ENCODE results near the gene MIA3.
"Not testable (repeated sequence)": the region's sequence is repeated elsewhere in the genome, so short reads cannot be mapped to it uniquely, and the experiment has no call there.

The MIA3 gene

DNA sequence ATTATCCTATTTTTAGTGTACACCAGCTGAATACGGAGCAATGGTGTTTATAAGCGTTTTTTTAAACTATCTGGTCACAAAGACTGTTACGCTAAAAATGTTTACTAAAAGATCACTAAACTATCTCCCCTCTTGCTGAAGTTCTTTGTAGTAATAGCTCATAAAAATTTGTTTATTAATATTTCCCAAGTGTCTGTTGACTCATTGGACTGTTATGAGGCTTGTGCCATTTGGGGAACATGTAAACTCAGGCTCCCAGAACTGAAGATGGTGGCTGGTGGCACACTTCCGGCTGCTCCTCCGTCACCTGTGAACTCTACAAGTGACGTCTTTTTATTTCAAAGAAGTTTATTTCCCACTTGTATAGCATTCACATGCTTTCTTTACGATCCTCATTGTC is 48.1 kb downstream of the MIA3 start:
- no peak for DNase-seq

DNA sequence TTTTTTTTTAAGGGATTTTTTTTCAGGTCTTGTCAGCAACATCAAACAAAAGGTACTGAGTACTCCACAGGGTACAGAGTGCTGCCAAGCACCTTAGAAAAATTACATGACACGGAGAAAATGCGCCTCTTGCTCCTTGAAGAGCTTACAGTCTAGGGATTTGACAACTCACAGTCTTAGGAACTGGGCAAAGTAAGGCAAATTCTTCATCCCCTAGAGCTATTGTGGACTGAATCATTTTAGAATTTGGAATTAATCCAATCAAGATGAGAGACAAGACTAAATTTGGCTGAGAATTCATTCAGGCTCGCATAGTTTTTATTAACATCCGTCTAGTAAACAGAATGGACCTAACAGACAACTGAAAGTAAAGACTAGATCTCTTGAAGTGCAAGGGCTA is 50.3 kb downstream of the MIA3 start:
- not testable (repeated sequence) for DNase-seq

DNA sequence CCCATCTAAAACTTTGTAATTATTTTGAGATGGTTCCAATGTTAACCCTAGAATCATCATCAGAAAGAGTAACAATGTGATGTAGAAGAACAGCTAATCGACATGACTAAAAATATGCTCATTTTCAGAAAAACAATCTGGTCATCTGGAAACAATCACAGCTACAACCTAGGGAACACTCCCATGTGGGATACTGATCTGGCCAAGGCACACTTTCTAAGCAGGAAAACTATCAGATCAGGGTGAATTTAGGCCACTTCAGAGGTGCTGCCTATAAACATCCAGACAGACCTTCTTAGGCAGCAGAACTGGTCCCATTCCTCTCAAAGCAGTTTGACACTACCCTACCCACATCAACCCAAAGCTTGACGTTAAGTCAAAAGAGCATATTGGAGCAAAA is 51.2 kb downstream of the MIA3 start:
- DNase-seq: not testable (repeated sequence)

- DNase-seq: no peak
Measured at GRCh38 chr1:222670110-222670509, 52.2 kb downstream of the MIA3 start.

DNA sequence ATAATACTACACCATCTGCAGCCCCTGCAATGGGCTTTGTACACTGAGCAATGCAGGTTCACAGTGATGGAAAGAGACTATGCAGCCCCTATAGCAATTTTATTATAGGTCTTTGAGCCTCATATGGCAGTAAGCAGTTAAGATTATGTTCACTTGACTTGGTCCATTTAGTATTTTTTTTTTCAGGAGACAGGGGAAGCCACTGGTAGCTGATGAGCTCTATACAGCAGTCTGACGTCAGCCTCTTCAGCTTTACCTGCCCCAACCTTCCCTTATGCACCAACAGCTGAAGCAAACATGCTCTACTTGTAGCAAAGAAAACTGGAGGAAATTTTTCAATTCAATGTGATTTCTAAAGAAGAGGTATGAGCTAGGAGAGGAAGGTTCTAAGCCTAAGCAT is 62.2 kb downstream of the MIA3 start:
- no peak for DNase-seq

DNA sequence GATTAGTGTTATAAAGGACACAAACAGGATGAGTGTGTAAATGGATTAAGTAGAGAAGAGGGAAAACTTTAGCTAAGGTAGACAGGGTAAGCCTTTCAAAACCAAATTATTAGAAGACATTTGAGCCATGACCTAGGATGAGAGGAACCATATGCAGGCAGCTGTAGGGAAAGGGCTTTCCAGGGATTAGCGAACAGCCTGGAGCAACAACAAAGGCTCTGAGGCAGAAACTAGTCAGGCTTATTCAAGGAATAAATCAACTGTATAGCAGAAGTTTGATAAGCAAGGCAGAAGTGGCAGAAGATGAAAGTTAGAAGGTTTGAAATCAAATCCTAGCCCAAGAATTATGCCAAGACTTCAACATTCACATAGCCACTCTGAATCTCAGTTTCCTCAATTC is 73.1 kb downstream of the MIA3 start:
- DNase-seq: no peak

GRCh38 chr1:222694927-222695326 is 77.0 kb downstream of the MIA3 start:
- DNase-seq: no peak

- no peak for DNase-seq
Measured at GRCh38 chr1:222696741-222697140, 78.8 kb downstream of the MIA3 start.

- DNase-seq: no peak
Measured at GRCh38 chr1:222697203-222697602, 79.3 kb downstream of the MIA3 start.

GRCh38 chr1:222697826-222698225 is 79.9 kb downstream of the MIA3 start:
- DNase-seq: no peak

GRCh38 chr1:222702210-222702609 is 84.3 kb downstream of the MIA3 start:
- no peak for DNase-seq

- no peak for DNase-seq
Measured at GRCh38 chr1:222704260-222704659, 86.4 kb downstream of the MIA3 start.

DNA sequence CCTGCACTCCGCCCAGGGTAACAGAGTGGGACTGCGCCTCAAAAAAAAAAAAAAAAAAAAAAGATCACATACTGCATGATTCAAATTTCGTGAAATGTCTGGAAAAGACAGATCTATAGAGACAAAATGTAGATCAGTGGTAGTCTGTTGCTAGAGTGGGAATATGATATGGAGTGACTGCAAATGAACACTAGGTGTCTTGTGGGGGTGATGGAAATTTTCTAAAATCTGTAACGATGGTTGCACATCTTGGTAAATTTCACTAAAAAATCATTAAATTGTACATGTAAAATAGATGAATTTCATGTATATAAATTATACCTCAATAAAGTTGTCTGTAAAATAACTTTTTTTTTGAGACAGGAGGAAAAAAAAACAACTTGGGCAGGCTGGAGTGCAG is 88.9 kb downstream of the MIA3 start:
- no peak for DNase-seq

- DNase-seq: no peak
Measured at GRCh38 chr1:222709700-222710153, 91.8 kb downstream of the MIA3 start.

DNA sequence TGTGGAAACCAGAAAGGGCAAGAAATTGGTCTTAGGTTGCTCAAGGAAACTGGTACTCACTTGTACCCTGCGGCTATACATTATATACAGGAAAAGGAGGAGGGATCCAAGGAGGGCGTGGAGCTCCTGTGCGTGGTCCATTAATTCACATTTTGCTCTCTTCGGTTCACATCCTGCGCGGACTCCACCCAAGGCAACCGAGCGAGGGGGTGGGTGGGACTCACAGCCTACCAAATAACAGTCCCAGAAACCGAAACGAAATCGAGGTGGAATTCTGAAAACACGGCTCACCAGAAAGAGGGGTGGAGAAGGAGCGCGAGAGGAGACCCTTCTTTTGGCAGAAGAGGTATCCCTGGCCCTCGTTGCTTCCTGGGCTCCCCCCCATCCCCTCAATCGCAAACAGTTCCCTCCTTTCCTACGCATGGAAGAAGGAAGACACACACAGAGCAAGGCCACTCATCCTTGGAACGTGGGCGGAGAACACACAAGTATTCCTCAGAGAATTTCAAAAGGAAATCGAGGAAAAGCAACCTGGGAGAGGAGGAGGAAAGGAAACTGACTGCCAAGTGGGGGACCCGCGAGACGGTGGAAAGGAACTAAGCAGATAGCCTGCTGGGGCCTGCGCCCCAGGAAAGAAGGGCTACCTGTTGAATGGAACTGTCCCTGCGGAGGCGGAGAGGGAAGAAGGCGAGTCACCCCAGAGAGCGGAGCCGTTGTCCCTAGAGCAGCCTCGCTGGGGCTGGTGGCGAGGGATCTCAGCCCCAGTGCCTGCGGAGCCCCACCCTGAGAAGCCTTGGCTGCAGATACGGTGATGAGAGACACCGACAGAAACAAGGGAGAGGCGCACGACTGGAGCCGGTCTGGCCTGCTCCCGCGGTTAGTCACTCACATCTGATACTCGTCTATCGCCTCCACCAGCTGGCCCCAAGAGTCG is 93.7 kb downstream of the MIA3 start:
- DNase-seq: peak; percentile 63 to 67

- DNase-seq: peak; percentile 98
Measured at GRCh38 chr1:222712253-222713090, 94.6 kb downstream of the MIA3 start, which contains the start of the genes AIDA and BROX. TSS of gene AIDA (minus strand) at chr1:222712491. CDS start at chr1:222712317, 174 bp downstream. TSS of gene BROX (plus strand) at chr1:222712564. CDS start at chr1:222715700, 3,136 bp downstream.

DNA sequence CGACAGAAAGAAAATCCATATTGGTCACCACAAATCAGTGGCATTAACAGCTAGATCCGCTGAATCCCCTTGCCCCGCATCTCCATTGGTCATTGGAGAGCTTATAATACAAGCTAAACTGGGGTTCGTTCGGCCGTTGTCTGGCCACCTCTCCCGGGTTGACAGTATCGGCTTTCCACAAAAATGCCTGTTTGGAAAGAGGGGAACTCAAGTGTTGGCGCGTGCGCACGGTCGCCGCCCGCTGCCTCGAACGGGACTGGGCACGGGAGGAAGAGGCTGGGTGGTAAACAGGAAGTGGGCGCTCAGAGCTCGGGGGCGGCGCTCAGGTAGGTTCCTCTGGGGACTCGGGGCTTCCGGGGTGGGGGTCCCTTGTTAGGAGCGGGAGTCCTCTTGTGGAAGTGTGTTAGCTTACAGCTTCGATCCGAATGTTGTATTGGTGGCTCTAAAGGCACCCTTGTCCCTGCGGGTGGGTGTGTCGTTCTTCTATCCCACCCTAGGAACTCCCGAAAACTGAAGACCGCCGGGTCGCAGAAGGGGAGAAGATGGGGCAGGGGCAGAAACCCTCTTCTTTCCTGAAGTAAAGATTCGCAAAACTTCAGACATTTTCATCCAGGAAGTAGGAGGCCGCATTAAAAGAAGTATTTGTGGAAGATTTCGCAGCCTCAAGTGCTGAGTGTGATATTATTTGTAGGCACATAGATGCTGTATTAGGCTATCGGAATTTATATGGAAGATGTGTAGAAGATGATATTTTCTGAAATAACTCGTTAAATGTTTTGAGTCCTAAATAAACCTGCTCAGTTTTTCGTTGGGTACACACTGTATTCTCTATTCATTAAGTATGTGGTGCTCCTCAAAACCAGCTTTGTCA is 95.4 kb downstream of the MIA3 start:
- DNase-seq: peak; percentile 86 to 90

GRCh38 chr1:222716393-222716792 is 98.5 kb downstream of the MIA3 start:
- DNase-seq: no peak
